K562 (cell line): ENCODE data around the gene AGAP3. TPM values are rescaled to one million over a fixed set of nuclear protein-coding genes. Genes with fewer than 3 reads are reported as not detected.
A peak's percentile ranks its signal among the peaks of the same experiment; 100 is the strongest.

Source experiments
- ARID3A ChIP-seq: IDR thresholded peaks from 2 replicates; pipeline ENCODE4 v1.6.1; 2012; ENCODE audit warnings: low read depth, low read length, improper control_type of control experiment, borderline replicate concordance
- EP400 ChIP-seq: fragments of 450-650 bp; IDR thresholded peaks from 2 replicates; pipeline ENCODE4 v1.6.1; 2017; ENCODE audit warnings: antibody characterized with exemption, mild to moderate bottlenecking, moderate library complexity
- GATA2 ChIP-seq: sonication (generic); formaldehyde crosslinking; IDR thresholded peaks from 2 replicates; pipeline ENCODE4 v1.4.0; 2020; ENCODE audit warnings: mild to moderate bottlenecking, missing genetic modification reagents
- HSF4 ChIP-seq: fragments of 250-450 bp; sonication (Bioruptor Pico); IDR thresholded peaks from 2 replicates; pipeline ENCODE4 v2.1.2; 2022; ENCODE audit warnings: mild to moderate bottlenecking, moderate library complexity, borderline replicate concordance
- MBD1 ChIP-seq: fragments of 250-450 bp; sonication (Bioruptor Pico); IDR thresholded peaks from 2 replicates; pipeline ENCODE4 v1.8.0; 2022; ENCODE audit warnings: inconsistent platforms
- MITF ChIP-seq: IDR thresholded peaks from 2 replicates; pipeline ENCODE4 v1.6.1; 2014; ENCODE audit warnings: antibody characterized with exemption
- NCOR1 ChIP-seq: fragments of 450-650 bp; IDR thresholded peaks from 2 replicates; pipeline ENCODE4 v1.6.1; 2016; ENCODE audit warnings: mild to moderate bottlenecking, moderate library complexity
- PHF21A ChIP-seq: fragments of 450-650 bp; IDR thresholded peaks from 2 replicates; pipeline ENCODE4 v1.6.1; 2017; ENCODE audit warnings: low read depth, borderline replicate concordance
- RB1 ChIP-seq: fragments of 450-650 bp; IDR thresholded peaks from 2 replicates; pipeline ENCODE4 v1.6.1; 2017; ENCODE audit warnings: low read depth, mild to moderate bottlenecking
- TRIM28 ChIP-seq: fragments of 450-650 bp; IDR thresholded peaks from 2 replicates; pipeline ENCODE4 v1.6.1; 2017
- ZBTB43 ChIP-seq: sonication (generic); formaldehyde crosslinking; IDR thresholded peaks from 2 replicates; pipeline ENCODE4 v1.8.0; 2023; ENCODE audit warnings: mild to moderate bottlenecking, missing genetic modification reagents
- ZFP91 ChIP-seq: sonication (generic); formaldehyde crosslinking; IDR thresholded peaks from 2 replicates; pipeline ENCODE4 v1.8.0; 2022; ENCODE audit warnings: mild to moderate bottlenecking, missing genetic modification reagents
- ZNF263 ChIP-seq: sonication (generic); formaldehyde crosslinking; IDR thresholded peaks from 2 replicates; pipeline ENCODE4 v1.8.0; 2022; ENCODE audit warnings: mild to moderate bottlenecking, missing genetic modification reagents, borderline replicate concordance
- ZNF280A ChIP-seq: fragments of 450-650 bp; IDR thresholded peaks from 2 replicates; pipeline ENCODE4 v1.6.1; 2018; ENCODE audit warnings: mild to moderate bottlenecking, low read depth; ENCODE audit not compliant: partially characterized antibody
- ZNF449 ChIP-seq: fragments of 250-450 bp; sonication (Bioruptor Pico); IDR thresholded peaks from 2 replicates; pipeline ENCODE4 v1.8.0; 2022; ENCODE audit warnings: moderate library complexity, mild to moderate bottlenecking, inconsistent platforms
- polyA plus RNA-seq, 8 experiments: library from polyadenylated mRNA; depleted of rRNA in 4 of 8; stranded (reverse) in 5 of 8; unstranded in 3 of 8; fragments of >200 nt; fragmentation: Nextera tagmentation in 2 of 8; fragmentation: Illumina TruSeq in 1 of 8; extraction: Ambion mirVana in 2 of 8; extraction: Trizol in 1 of 8; gene quantifications; 2 replicates each; pipeline versions ENCODE4 v1.2.1 to v1.2.3, GENCODE V29; 2011 to 2014; ENCODE audit warnings: inconsistent platforms in 1 of 8, missing spikeins in 1 of 8
- total RNA-seq, 7 experiments: library from RNA; depleted of rRNA in 6 of 7; stranded (reverse); fragments of >200 nt in 6 of 7; fragmentation: Illumina TruSeq in 2 of 7; extraction: Trizol in 2 of 7; gene quantifications; 2 replicates each; pipeline versions ENCODE4 v1.2.1 to v1.2.3, GENCODE V29; 2011 to 2021; ENCODE audit warnings: low replicate concordance in 1 of 7

The AGAP3 gene
- total and polyA plus RNA-seq, 9 of the 15 experiments (the other 6 are each of a cell fraction or from before 2014, with no cell fraction given) = 3.4 to 208 (median 62.2) TPM

- TF ChIP-seq ZNF280A = no peak
- peak; percentile 99 for TF ChIP-seq RB1
- TF ChIP-seq NCOR1 = no peak
- TF ChIP-seq MBD1 (CRISPR knock-in tag) = no peak
- no peak for TF ChIP-seq ARID3A
- TF ChIP-seq ZBTB43 (CRISPR knock-in tag) = 0 out of 2 replicates have a peak, but pooled peaks have one; percentile 22
- no peak for TF ChIP-seq TRIM28
- no peak for TF ChIP-seq EP400
- TF ChIP-seq MITF = no peak
- TF ChIP-seq ZNF449 = no peak
- TF ChIP-seq ZNF263 (CRISPR knock-in tag) = peak; percentile 65; the same call in 1 of the 2 replicates
- no peak for TF ChIP-seq HSF4 (CRISPR knock-in tag)
- no peak for TF ChIP-seq GATA2 (CRISPR knock-in tag)
- TF ChIP-seq ZFP91 (CRISPR knock-in tag) = no peak
- TF ChIP-seq PHF21A = no peak
Measured at GRCh38 chr7:151080522-151081169, 5.6 kb upstream of the AGAP3 start, which contains the start of gene FASTK (continued).
